ENCODE measurements around the gene ADD3.

Gene ADD3

GRCh38 chr10:110007701-110008517, at the start of gene ADD3 (continued):
- TF ChIP-seq ZBTB26 (tag by site-specific recombination; optimal IDR thresholded peaks at IDR 0.05) (peak; percentile 99), ZSCAN5A (tag by site-specific recombination; IDR thresholded peaks at IDR 0.05) (0 out of 2 replicates have a peak, but pooled peaks have one; percentile 34), ZNF266 (tag by site-specific recombination; IDR thresholded peaks at IDR 0.05; ENCODE audit: low read depth) (no peak), ZNF677 (tag by site-specific recombination; IDR thresholded peaks at IDR 0.05) (no peak), ZNF274 (IDR thresholded peaks at IDR 0.05; ENCODE audit: low read length) (no peak), ZNF274 (tag by site-specific recombination; IDR thresholded peaks at IDR 0.05; ENCODE audit: borderline replicate concordance) (no peak), ZBTB20 (tag by site-specific recombination; IDR thresholded peaks at IDR 0.05) (peak; percentile 89), ZNF280C (tag by site-specific recombination; IDR thresholded peaks at IDR 0.05) (no peak), ZNF366 (tag by site-specific recombination; conservative IDR thresholded peaks at IDR 0.05) (peak; percentile 44; the same call in 1 of the 2 replicates), ZNF548 (tag by site-specific recombination; IDR thresholded peaks at IDR 0.05) (no peak), PATZ1 (tag by site-specific recombination; IDR thresholded peaks at IDR 0.05) (peak; percentile 97), PBX3 (CRISPR knock-in tag; IDR thresholded peaks at IDR 0.05) (0 out of 2 replicates have a peak, but pooled peaks have one; percentile 40), ZNF341 (tag by site-specific recombination; IDR thresholded peaks at IDR 0.05; ENCODE audit: low read depth) (peak; percentile 93), BCL11A (tag by site-specific recombination; IDR thresholded peaks at IDR 0.05; ENCODE audit: low read depth) (no peak), ZNF549 (tag by site-specific recombination; IDR thresholded peaks at IDR 0.05) (no peak), REPIN1 (tag by site-specific recombination; IDR thresholded peaks at IDR 0.05; ENCODE audit: low read depth) (no peak), ZNF555 (tag by site-specific recombination; conservative IDR thresholded peaks at IDR 0.05) (no peak), ZBTB10 (tag by site-specific recombination; IDR thresholded peaks at IDR 0.05) (peak; percentile 65), AEBP2 (tag by site-specific recombination; IDR thresholded peaks at IDR 0.05; ENCODE audit: borderline replicate concordance) (no peak), TRIM28 (IDR thresholded peaks at IDR 0.05; ENCODE audit: borderline replicate concordance, low read length) (no peak), SCRT2 (tag by site-specific recombination; IDR thresholded peaks at IDR 0.05) (no peak), KLF17 (tag by site-specific recombination; IDR thresholded peaks at IDR 0.05) (peak; percentile 49; the same call in 1 of the 2 replicates), ZNF514 (tag by site-specific recombination; IDR thresholded peaks at IDR 0.05) (no peak), ZNF114 (tag by site-specific recombination; IDR thresholded peaks at IDR 0.05) (no peak)

All from HEK293 (cell line).